DMS53 treated with DMSO at 0.1 percent for 48 hours (cell line): ENCODE results near the gene PROSER1.
"Not testable (repeated sequence)": the region's sequence is repeated elsewhere in the genome, so short reads cannot be mapped to it uniquely, and the experiment has no call there.

Experiments
- DNase-seq: peaks from one replicate; lab custom pipeline; 2025; ENCODE audit not compliant: unreplicated experiment; lab: John Stamatoyannopoulos, UW

The PROSER1 gene

DNA sequence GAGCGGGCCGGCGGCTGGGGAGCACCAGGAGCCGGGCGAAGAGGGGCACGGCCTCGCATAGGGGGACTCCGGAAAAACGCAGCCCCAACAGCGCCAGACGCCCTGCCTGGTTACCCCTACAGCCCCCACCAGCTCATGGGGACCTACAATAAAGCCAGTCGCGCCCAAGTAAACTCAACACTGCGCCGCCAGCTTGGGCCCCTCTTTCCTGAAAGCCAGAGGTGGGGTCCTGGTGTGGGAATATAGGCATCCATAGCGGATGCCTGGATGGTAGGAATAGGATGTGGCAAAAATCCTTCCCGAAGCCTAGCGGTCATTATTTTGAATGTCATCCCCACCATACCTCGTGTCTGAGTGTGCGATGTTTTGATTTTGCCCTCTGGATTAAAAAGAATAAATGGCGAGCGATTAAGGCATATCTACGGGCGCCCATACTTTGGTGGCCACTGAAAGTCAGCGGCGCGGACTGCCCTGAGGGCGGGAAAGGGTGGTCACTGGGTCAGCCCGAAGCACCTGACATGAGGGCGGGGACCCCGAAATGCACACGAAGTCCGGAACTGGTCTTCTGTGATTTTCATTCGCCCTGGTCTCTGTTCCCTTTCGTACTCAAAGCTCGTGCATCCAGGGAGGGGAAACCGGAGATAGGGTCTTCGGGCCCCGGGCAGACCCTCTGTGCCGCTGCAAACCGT lies at the start of gene PROSER1, which contains the start of gene NHLRC3:
Gene PROSER1 (minus strand): TSS at position 210 of the 689 bp plus-strand sequence. CDS start 847 bp downstream, outside the sequence.
Gene NHLRC3 (plus strand): TSS at position 577 of the 689 bp plus-strand sequence. CDS start 184 bp downstream, outside the sequence.
- peak; percentile 84 for DNase-seq

DNA sequence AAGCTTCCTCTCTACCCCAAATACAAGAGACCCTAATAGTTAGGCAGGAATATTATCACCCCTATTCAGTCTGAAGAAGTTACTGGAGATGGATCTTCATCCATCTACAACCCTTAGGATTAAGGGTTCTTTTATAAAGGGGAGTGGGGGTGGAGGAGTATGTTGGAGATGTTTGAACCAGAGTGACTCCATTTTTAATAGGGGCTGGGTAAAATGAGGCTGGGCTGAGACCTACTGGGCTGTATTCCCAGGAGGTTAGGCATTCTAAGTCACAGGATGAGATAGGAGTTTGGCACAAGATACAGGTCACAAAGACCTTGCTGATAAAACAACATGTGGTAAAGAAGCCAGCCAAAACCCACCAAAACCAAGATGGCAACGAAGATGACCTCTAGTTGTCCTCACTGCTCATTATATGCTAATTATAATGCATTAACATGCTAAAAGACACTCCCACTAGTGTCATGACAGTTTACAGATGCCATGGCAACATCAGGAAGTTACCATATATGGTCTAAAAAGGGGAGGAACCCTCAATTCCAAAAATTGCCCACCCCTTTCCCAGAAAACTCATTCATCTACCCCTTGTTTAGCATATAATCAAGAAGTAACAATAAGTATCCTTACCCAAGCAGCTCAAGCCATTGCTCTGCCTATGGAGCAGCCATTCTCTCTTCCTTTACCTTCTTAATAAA lies 48.5 kb upstream of the PROSER1 start:
- not testable (repeated sequence) for DNase-seq

DNA sequence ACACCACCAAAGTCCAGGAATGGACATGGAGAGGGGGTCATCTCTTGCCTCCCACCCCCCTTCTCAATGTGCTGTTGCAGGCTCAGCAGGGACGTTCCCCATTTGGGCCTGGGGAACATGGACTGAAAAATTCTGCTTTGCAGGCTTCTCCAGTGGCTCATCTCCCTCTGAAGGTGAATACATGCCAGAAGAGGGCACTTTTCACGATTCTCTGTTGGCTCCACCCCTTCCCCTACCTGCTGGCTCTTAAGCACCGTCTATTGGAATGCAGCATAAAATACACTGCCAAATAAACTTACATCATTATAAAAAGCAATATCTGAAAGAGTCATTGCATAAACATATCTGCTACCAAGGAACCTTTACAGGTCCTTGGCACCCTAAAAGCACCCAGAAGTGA lies 36.1 kb upstream of the PROSER1 start:
- DNase-seq: no peak

GRCh38 chr13:39072842-39073241 lies 35.0 kb upstream of the PROSER1 start:
- DNase-seq: no peak

DNA sequence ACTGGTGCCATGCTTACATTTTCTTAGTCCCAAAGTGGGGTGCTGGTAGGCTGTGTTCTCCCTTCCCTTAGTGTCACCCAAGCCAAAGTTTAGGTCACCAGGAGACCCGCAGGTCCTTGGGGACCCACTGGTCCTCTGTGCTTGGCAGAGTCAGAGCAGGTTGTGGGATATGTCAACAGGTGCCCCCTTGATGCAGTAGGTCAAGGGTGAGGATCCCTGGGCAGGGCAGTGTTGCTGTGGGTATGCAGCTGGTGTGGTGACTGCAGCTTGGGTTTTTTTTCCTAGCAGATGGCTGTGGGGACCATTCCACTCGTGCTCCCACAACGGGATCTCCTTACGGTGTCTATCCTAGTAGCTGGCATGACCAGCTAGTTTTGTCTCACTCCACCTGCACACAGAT lies 24.1 kb upstream of the PROSER1 start:
- no peak for DNase-seq

GRCh38 chr13:39058040-39058439 lies 20.2 kb upstream of the PROSER1 start:
- no peak for DNase-seq

GRCh38 chr13:39056018-39056417 lies 18.1 kb upstream of the PROSER1 start:
- DNase-seq: no peak

GRCh38 chr13:39054112-39054511 lies 16.2 kb upstream of the PROSER1 start:
- no peak for DNase-seq

DNA sequence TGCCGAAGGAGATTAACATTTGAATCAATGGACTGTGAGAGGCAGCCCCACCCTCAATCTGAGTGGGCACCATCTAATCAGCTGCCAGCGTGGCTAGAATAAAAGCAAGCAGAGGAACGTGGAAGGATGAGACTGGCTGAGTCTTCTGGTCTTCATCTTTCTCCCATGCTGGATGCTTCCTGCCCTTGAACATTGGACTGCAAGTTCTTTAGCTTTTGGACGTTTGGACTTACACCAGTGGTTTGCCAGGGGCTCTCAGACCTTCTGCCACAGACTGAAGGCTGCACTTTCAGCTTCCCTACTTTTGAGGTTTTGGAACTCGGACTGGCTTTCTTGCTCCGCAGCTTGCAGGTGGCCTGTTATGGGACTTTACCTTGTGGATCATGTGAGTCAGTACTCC lies 15.1 kb upstream of the PROSER1 start:
- DNase-seq: no peak

GRCh38 chr13:39051157-39051556 lies 13.3 kb upstream of the PROSER1 start:
- DNase-seq: peak; percentile 22

GRCh38 chr13:39049274-39049673 lies 11.4 kb upstream of the PROSER1 start:
- no peak for DNase-seq

- DNase-seq: no peak
These were observed 10.9 kb upstream of the PROSER1 start for GRCh38 chr13:39048806-39049205.

- no peak for DNase-seq
These were observed 9.7 kb upstream of the PROSER1 start for GRCh38 chr13:39047560-39047959.

DNA sequence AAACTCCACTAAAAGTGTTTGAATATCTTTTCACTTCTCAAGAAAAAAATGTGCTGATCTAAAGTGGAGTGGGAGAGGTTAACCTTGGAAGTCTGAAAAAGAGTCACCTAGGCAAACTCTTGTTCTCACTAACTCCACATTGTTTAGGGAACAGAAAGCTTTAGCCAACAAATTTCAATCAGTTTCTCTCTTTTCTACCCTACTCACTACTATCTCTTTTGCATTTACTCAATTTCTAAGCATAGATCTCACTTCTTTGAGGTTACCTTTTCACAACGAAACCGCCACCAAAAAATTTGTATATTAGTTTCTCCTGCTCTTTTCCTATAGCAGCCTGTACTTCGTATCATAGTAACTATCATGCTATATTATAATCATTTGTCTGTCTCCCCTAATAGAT lies 6.6 kb upstream of the PROSER1 start:
- no peak for DNase-seq

GRCh38 chr13:39040206-39040605 lies 2.3 kb upstream of the PROSER1 start:
- DNase-seq: no peak

DNA sequence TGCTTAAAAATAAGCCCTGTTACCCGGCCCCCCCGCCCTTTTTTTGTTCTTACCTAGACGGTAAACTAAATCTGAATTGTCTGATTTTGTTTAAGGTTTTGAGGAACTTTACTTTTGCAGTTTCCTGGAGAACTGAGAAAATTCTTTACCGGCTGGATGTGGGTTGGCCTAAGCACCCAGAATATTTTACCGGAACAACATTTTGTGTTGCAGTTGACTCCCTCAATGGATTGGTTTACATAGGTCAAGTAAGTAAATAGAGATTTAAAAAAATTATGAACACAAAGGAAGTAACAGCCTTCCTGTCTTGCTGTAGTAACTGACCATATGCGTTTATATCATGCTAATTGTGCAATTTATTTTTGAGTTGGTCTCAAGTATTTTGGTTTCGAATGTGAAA lies 1.2 kb upstream of the PROSER1 start:
- DNase-seq: no peak

DNA sequence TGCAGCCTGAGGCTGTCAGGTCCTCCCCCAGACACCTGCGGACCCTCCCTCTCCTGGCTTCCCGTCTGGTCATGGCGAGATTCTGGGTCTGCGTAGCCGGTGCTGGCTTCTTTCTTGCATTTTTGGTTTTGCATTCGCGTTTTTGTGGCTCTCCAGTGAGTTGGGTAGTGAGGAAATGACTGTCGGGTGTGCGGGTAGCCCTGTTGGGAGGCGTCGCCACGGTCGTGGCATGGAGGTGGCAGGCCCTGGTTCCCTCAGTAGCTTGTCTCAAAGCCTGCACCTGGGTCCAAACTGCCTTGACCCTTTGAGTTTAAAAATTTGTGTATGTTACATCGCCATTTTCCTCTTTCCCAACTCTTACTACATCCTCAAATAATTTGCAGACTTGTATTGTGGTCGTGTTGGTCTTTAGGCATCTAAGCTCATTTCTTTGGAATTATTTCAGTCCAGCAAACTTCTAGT lies 711 bp upstream of the PROSER1 start:
- DNase-seq: no peak

DNA sequence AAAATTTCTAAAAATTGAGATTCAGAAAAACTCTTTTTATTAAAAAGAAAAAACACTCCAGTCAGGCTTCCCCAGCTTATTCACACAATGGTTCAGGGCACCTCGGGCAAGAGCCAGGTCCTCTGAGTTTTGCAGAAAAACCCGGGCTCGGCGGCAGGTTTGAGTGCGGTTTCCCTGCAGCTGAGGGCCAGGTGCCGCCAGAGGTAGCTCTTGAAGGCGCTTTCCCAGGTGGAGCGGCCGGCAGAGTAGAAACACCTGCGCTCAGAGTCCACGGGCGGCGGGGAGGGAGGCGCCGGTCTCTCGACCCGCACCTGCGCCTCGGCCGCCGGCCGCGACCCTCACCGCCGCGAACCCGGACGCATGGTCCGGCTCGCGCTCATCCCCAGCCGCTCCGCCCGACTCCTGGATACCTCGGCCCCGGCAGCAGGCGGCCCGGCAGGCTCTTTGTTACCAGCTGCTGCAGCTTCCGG lies 444 bp downstream of the PROSER1 start:
- DNase-seq: peak; percentile 73

GRCh38 chr13:39036212-39036611 lies 1.7 kb downstream of the PROSER1 start:
- peak; percentile 10 for DNase-seq

- DNase-seq: no peak
These were observed 2.1 kb downstream of the PROSER1 start for GRCh38 chr13:39035799-39036198.

DNA sequence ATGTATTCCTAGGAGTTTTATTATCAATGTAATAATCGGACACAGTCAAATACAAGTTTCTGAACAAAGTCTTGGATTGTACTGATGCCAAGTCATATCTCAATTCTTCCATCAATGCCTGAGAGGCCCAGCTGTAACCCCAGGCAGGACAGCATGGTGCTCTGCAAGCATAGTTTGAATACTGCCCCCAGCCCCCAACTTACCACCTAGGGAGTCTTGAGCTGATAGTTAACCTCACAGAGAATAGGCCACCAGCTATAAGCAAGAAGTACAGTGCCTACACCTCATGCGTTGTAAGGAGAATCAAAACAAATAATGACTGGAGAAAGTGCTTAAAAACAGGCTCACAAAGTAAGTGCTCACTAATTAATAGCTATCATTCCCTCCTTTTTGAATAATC lies 2.7 kb downstream of the PROSER1 start:
- no peak for DNase-seq

DNA sequence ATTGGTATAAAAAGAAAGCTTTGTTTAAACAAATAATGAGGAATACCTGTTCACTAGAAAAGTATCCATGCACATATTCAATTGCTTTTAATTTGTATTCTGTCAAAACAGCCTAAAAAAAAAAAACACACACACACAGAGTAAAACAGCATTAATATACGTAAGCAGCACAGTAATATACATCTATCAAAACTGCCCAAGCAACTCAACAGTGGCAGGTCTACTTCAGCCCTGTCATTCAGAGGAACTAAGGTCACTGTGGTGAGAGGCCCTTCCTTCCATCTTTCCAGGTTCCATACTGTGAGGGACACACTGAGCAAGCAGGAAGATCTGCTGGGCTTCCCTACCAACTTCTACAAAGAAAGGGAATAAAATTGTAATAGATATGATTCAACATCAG lies 3.8 kb downstream of the PROSER1 start:
- no peak for DNase-seq
